HG02981 (cell line): Measurements from ENCODE around the gene CIAO2A.
"Not testable (repeated sequence)": the region's sequence is repeated elsewhere in the genome, so short reads cannot be mapped to it uniquely, and the experiment has no call there.

Source experiments
- ATAC-seq: cut with Tn5 transposase; IDR thresholded peaks from one replicate; pipeline ENCODE4 v1.9.1; 2021; ENCODE audit warnings: mild to moderate bottlenecking, moderate library complexity; ENCODE audit not compliant: unreplicated experiment

Gene CIAO2A

DNA sequence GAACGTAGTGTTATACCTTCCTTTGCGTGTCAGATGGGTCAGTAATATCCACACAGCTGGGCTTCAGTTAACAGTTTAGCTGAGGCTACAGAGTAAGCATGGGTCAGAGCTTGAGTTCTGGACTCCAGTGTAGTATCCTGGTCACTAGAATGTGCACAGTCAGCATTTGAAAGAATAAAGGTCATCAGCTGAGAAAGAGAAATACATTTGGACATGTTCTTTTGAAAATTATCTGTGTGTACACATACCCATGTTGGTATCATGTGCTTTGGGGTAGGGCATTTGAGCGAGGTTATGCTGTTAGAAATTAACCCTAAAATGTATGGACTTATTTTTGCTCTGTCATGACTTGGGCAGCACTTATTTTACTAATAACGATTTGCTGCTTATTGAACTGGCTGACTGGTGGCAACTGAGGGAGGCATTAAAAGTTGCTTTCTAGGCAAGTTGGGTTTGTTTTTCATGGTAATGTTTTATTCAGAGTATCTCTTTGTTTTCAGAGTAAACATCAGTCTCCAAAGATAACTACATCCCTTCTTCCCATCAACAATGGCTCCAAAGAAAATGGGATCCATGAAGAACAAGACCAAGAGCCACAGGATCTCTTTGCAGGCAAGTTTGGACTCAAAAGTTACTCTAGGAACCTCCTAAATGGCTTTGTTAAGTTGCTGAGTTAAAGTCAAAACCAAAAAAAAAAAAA lies 18.6 kb upstream of the CIAO2A start:
- no peak for ATAC-seq

DNA sequence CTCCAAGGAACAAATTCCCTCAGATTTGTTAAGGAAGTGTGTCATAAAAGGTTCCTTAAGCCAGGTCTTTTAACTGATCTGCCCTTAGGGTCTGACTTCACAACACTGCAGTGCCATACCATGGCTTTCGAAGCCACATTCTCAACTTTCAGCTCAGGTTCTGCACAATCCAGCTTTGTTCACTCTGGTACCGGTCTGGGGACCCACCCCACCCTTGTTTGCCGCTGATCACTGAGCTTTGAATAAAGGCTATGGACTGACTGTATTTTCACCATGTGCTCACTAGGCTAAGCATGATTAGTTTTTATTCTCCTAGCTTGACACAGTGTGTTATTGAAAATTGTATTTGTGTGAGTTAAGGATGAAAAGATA lies 18.0 kb upstream of the CIAO2A start:
- no peak for ATAC-seq

DNA sequence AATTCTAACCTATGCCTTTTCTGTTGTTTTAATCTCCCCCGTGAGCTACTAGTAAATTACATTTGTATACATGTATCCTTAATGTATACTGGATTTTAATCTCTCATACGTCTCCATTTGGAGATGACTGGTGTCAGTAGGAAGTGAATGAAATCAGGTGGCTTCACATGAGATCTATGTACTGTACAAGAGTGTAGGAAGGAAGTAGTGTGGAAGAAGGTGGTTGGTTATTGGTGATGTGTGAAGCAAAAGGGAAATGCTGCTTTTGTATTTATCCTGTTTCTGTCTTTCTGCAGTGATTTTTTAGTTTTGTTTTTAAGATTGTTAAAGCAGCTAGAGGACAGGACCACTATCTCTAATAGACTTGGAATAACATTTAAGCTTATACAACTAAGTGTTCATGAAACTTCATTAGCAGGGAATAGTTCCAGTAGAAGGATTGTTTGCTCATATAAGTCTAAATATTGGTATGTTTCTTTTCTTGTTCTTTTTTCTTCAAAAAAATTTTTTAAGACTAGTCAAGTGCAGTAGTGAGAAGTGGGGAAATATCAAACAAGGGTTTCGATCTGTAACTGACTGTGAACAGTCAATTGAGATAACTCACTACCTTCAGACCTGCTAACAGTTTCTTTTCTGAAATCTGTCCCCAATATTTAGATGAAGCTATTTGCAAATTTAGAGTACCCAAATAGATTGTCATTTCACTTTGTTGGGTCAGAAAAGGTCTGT lies 17.5 kb upstream of the CIAO2A start:
- peak; percentile 60 for ATAC-seq

DNA sequence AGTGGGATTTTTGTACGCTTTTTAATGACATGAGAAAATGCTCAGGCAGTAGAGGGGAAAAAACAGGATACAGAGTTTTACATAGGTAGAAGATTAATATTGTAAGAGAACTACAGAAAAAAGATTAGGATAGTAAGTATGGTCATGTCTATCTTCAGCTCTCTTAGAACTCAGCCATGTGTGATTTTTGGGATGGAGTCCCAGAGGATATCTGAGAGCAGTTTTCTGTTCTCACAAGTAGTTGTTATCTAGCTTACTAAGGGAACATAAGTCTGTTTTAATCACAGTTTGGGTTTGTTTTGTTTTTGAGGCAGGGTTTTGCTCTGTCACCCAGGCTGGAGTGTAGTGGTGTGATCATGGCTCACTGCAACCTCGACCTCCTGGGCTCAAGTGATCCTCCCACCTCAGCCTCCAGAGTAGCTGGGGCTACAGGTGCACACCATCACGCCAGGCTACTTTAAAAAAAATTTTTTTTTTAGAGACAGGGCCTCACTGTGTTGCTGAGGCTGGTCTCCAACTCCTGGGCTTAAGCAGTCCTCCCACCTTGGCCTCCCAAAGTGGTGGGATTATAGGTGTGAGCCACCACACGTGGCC lies 16.6 kb upstream of the CIAO2A start:
- not testable (repeated sequence) for ATAC-seq

DNA sequence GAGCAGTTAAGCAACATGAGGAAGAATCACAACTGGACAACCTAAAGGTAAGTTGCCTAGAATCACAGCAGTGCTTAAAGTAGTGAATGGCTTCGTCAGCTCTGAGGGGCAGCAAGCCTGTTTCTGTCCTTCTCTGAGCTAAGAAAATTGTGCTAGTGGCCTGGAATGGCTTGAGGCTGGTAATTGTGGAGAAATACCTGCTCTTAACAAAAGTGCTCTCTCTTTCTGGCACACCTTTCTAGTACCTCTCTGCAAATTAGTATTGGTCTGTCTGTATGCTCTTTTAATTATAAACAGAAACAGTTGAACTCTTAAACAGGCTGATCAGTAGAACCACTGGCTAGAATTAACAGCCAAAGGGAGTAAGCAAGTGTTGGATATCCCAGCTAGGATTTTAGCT lies 13.7 kb upstream of the CIAO2A start:
- no peak for ATAC-seq

DNA sequence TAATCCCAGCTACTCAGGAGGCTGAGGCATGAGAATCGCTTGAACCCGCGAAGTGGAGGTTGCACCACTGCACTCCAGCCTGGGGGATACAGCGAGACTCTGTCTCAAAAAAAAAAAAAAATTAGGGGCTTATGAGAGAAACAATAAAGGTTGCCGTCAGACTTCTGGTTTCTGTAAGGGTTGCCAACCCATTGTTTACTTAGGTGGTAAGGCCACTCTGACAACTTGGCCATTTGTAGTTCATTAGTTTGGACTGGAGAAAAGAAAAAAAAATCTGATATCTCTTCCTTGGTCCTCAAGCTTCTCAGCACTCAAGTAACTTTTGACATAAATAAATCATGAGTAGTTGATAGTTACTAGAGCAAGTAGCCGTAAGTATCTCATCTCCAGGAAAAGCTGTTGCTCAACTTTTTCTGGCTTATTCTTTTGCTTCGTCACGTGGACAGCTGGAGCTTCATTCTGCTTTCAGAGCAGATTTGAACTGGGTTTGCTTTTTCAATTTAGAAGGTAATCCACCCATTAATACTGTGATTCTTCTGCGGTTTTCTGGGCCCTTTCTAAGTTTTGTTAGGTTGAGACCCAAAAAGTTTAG lies 11.6 kb upstream of the CIAO2A start:
- ATAC-seq = no peak

DNA sequence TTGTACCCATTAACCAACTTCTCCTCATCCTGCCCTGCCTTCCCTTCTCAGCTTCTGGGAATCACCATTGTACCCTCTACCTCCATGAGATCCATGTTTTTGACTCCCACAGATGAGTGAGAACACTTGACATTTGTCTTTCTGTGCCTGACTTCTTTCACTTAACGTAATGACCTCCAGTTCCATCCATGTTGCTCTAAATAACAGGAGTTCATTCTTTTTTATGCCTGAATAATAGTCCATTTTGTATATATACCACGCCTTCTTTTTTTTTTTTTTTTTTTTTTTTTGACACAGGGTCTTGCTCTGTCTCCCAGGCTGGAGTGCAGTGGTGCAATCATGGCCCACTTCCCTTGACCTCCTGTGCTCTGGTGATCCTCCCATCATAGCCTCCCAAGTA lies 8.9 kb upstream of the CIAO2A start:
- ATAC-seq = no peak

DNA sequence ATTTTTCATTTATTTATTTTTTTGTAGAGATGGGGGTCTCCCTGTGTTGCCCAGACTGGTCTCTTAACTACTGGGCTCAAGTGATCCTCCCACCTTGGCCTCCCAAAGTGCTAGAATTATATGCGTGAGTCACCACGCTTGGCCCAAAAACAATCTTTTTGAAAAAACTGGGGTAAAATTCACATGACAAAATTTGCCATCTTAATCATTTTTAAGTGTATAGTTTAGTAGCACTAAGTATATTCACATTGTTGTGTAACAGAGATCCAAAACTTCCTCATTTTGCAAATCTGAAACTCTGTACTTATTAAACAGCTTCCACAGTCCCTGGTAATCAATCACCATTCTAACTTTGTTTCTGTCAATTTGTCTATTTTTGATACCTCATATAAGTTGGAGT lies 7.3 kb upstream of the CIAO2A start:
- no peak for ATAC-seq

DNA sequence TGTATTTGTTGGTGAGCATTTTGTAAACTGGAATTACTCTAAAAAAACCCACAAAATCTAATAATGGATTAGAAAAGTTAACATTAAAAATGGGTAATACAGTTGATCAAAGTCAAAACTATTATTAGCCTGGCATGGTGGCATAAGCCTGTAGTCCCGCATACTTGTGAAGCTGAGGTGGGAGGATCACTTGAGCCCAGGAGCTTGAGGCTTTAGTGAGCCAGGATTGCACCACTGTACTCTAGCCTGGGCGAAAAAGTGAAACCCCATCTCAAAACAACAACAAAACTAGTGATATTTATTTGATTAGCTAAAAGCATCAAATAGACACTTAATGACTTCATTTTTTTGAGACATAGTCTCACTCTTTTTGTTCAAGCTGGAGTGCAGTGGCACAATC lies 5.7 kb upstream of the CIAO2A start:
- no peak for ATAC-seq

DNA sequence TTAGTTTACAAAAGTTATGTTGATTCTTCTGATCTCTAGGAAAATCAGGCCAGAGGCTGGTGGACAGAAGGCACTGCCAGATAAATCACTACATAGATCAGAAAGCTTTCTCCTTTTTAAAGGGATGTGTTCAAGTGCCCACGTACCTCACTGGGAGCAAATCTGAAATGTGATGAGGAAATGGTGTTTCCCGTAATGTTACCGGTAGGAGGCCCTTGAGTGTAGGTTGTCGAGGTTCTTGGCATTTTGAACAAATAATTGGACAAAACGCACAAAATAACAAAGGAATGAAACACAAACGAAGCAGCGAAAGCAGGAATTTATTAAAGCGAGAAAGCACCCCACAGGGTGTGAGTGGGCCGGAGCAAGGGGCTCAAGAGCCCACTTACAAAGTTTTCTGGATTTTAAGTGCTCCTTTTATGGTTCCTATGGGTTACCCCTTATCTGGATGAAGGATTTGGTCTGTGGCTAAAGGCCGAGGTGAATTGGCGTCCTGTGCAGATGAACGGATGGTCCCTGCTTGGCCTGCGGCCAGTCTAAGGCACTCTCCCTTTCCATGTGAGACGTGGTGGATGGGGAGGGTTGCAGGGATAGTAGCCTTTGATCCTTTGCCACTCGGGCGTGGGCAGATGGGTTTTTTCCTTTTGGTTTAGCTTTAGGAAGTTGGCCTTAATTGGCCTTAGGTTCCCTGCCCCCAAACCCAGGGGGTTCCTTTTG lies 3.2 kb upstream of the CIAO2A start:
- no peak for ATAC-seq

DNA sequence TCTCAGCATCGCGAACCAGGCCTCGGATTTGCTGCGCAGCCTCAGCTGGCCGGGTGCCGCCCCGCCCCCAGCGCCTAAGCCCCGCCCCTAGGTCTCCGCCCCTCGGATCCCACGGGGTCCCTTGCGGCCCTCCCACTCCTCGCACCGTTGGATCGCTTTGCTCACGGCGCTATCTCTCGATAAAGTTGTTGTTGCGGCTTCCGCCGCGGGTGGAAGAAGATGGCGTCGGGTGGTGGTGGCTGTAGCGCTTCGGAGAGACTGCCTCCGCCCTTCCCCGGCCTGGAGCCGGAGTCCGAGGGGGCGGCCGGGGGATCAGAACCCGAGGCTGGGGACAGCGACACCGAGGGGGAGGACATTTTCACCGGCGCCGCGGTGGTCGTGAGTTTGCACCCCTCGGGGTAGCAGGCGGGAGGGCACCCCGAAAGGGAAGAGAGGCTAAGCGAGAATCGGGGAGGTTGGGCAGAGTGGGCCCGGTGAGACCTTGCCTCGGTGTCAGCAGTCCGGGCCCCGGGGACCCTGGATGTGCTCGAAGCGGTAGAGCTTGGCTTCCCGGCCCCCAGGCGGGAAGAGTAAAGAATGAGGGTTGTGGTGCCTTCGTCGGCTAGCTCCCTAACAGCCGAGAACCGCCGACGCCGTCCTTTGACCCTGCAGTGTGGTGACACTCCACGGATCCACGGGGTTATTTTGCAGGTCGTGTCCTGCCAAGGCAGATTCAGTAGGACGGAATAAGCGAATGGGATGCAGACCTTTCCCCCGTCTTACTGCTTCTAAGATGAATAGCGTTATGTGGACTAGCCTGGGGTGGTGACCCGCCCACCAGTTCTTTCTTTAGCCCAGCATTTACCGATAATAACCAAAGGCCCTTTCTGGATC lies 2.4 kb upstream of the CIAO2A start, which contains the start of gene SNX1:
TSS of gene SNX1 (plus strand) at position 188 of the 873 bp plus-strand sequence. CDS start at position 220, 32 bp downstream.
- ATAC-seq = no peak

DNA sequence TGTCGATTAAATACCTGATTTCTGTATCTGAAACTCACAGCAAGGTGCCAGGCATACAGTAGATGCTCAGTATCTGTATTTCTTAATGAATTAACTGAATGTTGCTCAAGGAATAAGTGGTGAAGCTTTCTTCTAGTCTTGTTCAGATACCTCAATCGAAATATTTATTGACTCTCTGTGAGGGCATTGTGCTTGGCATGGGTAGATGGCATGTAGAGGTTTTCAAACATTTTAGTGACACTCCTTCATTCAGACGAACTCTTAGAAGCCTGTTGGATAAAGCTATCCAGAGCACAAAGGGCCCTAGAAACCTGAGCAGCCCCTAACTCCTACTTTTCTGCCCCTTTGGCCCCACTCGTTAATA lies 1.8 kb upstream of the CIAO2A start:
- no peak for ATAC-seq

DNA sequence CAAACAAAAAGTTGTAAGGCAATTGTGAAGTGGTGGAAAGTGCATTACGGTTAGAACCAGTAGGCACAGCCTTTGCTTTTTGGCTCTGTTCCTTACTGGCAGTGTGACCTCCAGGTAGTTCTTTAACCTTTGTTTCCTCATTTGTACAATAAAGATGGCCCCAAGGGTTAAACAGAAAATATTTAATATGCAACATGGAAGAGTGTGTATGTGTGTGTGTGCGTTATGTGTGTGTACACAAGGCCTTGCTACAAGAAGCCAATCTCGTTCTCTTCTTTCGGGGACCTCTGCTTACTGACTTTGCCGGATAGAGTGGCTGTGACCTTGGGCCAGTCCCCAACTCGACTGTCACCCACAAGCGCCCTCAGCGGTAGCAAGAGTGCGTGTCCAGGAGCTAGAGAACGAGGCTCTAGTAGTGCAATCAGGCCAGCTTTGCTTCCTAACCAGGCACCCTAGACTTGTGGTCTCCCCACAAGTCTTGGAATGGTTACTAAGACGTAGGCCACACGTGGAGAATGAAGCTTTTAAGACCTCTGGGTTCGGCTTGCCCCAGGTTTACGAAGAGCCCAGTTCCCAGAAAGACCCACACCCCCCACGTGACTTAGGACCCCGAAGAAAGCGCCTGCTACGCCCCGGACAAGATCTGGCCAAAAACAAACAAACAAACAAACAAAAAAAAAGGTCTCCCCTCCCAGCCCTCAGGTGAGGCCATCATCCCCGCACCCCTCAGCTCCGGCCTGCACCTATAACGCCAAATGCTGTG lies 593 bp downstream of the CIAO2A start:
- no peak for ATAC-seq

DNA sequence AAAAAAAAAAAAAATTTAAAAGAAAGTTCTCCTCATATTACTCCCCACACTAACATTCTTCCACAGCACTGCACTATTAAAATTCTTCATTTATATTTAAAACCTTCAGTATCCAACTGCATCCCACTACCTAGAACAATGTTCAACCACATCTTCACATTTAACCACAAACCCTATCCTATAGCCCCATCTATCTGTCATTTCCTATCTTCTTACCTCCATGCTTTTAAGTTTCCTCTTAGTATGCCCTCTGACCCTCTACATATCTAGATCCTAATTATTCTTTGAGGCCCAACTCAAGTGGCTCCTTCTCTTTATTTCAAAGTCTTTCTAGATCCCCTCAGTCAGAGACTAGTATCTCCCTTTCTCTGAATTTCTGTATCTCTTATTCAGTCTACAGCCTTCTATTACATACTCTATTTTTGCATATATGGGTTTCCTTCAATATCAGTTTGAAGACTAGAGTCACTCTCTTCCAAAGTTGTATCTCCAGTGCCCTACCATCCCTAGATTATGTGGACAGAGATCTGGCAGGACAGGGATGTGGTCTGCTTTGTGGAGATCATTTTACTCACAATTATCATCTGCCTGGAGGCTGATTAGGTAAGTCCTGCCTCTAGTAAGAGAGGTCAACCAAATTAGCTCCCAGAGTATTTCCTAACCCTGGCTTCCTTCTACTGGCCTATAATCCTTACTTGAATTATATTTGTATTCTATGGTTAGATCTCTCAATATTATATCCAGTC lies 1.4 kb downstream of the CIAO2A start:
- ATAC-seq = no peak

DNA sequence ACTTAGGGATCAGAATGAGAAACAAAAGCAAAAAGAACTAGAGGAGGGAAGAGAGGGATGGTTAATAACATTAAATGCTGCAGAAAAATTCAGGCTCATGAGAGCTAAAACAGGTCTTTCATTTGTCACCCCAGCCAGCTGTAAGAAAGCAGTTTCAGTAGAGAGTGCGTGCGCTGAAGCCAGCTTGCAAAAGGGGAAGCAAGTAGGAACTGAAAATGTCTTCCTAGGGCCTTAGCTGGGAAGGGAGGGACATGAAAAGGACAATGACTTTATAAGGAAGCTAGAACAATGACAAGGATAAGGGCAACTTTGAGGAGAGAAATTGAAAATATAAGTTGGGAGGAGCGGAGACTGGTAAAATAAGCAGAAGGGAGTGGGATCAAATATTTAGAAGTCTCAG lies 3.1 kb downstream of the CIAO2A start:
- no peak for ATAC-seq

DNA sequence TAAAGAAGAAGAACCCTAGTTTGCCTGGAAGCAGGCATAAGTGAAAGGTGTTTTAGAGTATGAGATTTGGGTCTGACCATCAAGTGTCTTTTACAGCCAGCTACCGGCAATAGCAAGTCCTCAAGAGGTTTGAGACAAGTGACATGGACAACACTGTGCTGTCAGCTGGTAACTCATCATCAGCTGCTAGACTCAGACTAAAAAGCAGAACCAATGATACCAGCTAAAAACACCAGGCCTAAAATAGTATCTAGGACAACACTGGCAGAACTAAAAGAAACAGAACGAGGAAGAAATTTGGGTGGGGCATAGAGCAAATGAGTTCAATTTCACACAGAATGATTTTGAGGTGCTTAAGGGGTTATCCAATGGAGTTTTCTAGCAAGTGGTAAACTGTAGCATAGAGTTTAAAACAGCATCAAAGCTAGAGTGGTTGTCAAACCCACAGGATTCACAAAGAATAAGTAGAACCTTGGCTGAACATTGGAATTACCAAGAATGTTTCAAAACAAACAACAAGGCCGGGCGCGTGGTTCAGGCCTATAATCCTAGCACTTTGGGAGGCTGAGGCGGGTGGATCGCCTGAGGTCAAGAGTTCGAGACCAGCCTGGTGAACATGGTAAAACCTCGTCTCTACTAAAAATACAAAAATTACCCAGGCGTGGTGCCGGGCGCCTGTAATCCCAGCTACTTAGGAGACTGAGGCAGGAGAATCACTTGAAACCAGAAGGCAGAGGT lies 3.9 kb downstream of the CIAO2A start:
- no peak for ATAC-seq

DNA sequence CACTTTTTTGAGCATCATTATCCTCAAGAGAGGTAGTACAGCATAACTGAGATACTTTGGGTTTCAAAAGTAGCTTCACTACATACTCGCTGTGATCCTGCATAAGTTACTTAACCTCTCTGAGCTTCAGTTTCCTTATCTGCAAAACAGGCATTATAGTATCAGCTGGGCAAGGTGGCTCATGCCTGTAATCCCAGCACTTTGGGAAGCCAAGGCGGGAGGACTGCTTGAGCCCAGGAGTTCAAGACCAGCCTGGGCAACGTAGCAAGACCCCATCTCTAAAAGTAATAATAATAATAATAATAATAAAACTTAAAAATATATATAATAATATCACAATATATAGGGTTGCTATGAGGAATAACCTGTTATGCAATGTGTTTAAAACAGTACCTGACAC lies 10.9 kb downstream of the CIAO2A start:
- no peak for ATAC-seq

DNA sequence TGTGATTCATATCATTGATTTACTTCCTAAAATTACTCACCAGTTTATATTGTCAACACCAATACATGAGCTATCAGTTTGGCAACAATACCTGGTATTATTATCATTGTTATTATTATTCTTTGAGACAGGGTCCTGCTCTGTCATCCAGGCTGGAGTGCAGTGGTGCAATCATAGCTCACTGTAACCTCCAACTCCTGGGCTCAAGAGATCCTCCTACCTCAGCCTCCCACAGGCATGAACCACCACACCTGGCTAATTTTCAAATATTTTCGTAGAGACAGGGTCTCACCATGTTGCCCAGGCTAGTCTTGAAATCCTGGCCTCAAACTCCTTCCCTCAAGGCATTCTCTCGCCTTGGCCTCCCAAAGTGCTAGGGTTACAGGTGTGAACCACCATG lies 20.1 kb downstream of the CIAO2A start:
- ATAC-seq = not testable (repeated sequence)
